Dermis microvascular lymphatic vessel endothelial cell (primary cell): ENCODE data around the gene RNF123. TPM values are rescaled to one million over a fixed set of nuclear protein-coding genes. Genes with fewer than 3 reads are reported as not detected.

Source experiments
- DNase-seq, 2 donors: peaks; one replicate each; pipeline versions ENCODE4 v3.0.0 to v3.0.0-alpha.2; 2010; ENCODE audit warnings: low read depth in 2 of 2
- total RNA-seq: library from RNA; depleted of rRNA; stranded (reverse); fragments of >200 nt; gene quantifications from 2 replicates; pipeline ENCODE4 v1.2.1, GENCODE V29; 2014

Gene RNF123
- total RNA-seq, 1 donor from 2014 or later = 18.4 TPM

GRCh38 chr3:49658711-49659110 lies 30.6 kb upstream of the RNF123 start:
- DNase-seq = no peak

- DNase-seq = no peak
These were observed 29.6 kb upstream of the RNF123 start for GRCh38 chr3:49659756-49660155.

GRCh38 chr3:49661281-49661680 lies 28.1 kb upstream of the RNF123 start:
- DNase-seq = no peak

GRCh38 chr3:49662021-49662420 lies 27.3 kb upstream of the RNF123 start:
- DNase-seq = no peak

GRCh38 chr3:49662720-49663413 lies 26.5 kb upstream of the RNF123 start:
- DNase-seq = no peak

- DNase-seq = no peak
These were observed 25.5 kb upstream of the RNF123 start for GRCh38 chr3:49663831-49664230.

GRCh38 chr3:49664300-49664699 lies 25.1 kb upstream of the RNF123 start:
- DNase-seq = no peak

GRCh38 chr3:49665822-49666519 lies 23.4 kb upstream of the RNF123 start:
- DNase-seq = no peak

GRCh38 chr3:49666592-49666991 lies 22.8 kb upstream of the RNF123 start:
- DNase-seq = no peak

GRCh38 chr3:49667701-49668413 lies 21.5 kb upstream of the RNF123 start:
- no peak for DNase-seq

- DNase-seq = no peak
These were observed 21.0 kb upstream of the RNF123 start for GRCh38 chr3:49668414-49668797.

GRCh38 chr3:49668861-49669260 lies 20.5 kb upstream of the RNF123 start:
- no peak for DNase-seq

- DNase-seq = no peak
These were observed 20.0 kb upstream of the RNF123 start for GRCh38 chr3:49669352-49669751.

GRCh38 chr3:49670940-49671290 lies 18.4 kb upstream of the RNF123 start:
- DNase-seq = no peak

- DNase-seq = peak; percentile 44 to 67
These were observed 17.8 kb upstream of the RNF123 start for GRCh38 chr3:49671291-49672288.

- DNase-seq = peak; percentile 7 to 19
These were observed 16.1 kb upstream of the RNF123 start for GRCh38 chr3:49673121-49673714.

GRCh38 chr3:49673715-49674496 lies 15.5 kb upstream of the RNF123 start, which contains the start of gene APEH:
Gene APEH (plus strand): TSS chr3:49674351. CDS start chr3:49674402, 51 bp downstream.
- peak; percentile 83 to 92 for DNase-seq

- DNase-seq = no peak
These were observed 14.8 kb upstream of the RNF123 start for GRCh38 chr3:49674497-49674983.

- DNase-seq = no peak
These were observed 13.4 kb upstream of the RNF123 start for GRCh38 chr3:49675912-49676311.
